MCF 10A (cell line): ENCODE measurements around the gene LIPI. TPM values are rescaled to one million over a fixed set of nuclear protein-coding genes. Genes with fewer than 3 reads are reported as not detected.

ENCODE experiments used
- BruUV-seq: library from RNA; stranded (reverse); fragments of 400-500 nt; replicated peaks from 2 replicates; lab custom pipeline; 2021; lab: Mats Ljungman, UMichigan
- CTCF ChIA-PET: fragments of 300-600 bp; sonication (Branson Sonifier 250); formaldehyde crosslinking; extraction: SDS; loops from one replicate; lab custom pipeline; 2021; ENCODE audit warnings: antibody characterized with exemption, inconsistent platforms; lab: Yijun Ruan, JAX
- POLR2A ChIA-PET: fragments of 300-600, 350-650 bp; sonication (Branson Sonifier 250); formaldehyde crosslinking; extraction: SDS; loops from one replicate; lab custom pipeline; 2020; ENCODE audit warnings: antibody characterized with exemption, inconsistent platforms; lab: Yijun Ruan, JAX
- DNase-seq: peaks from one replicate; pipeline ENCODE4 v3.0.0-alpha.2; 2018; ENCODE audit not compliant: unreplicated experiment
- H3K27ac Mint-ChIP-seq: one replicate; pipeline ENCODE4 v1.8.0; 2022; ENCODE audit warnings: mild to moderate bottlenecking, low read depth, mixed read lengths; ENCODE audit not compliant: unreplicated experiment
- H3K27me3 Mint-ChIP-seq: one replicate; pipeline ENCODE4 v1.8.0; 2022; ENCODE audit warnings: mixed read lengths; ENCODE audit not compliant: insufficient read depth, unreplicated experiment
- H3K36me3 Mint-ChIP-seq: one replicate; pipeline ENCODE4 v1.8.0; 2022; ENCODE audit warnings: mild to moderate bottlenecking, moderate library complexity, mixed read lengths; ENCODE audit not compliant: insufficient read depth, unreplicated experiment
- H3K4me1 Mint-ChIP-seq: one replicate; pipeline ENCODE4 v1.8.0; 2022; ENCODE audit warnings: mixed read lengths; ENCODE audit not compliant: insufficient read depth, unreplicated experiment
- H3K4me3 Mint-ChIP-seq: one replicate; pipeline ENCODE4 v1.8.0; 2022; ENCODE audit warnings: mild to moderate bottlenecking, moderate library complexity, mixed read lengths; ENCODE audit not compliant: unreplicated experiment
- H3K9me3 Mint-ChIP-seq: one replicate; pipeline ENCODE4 v1.8.0; 2022; ENCODE audit warnings: mixed read lengths; ENCODE audit not compliant: unreplicated experiment
- intact Hi-C: fragments of 100-400 bp; cut with micrococcal nuclease; formaldehyde crosslinking; loops from 2 replicates; pipeline ENCODE4 v1.14.1; 2022
- total RNA-seq: library from RNA; stranded (reverse); gene quantifications from 2 replicates; pipeline ENCODE4 v1.2.3, GENCODE V29; 2022
- TF ChIP-seq, protein P1 (sequence below): fragments of 200-600 bp; IDR thresholded peaks from one replicate; pipeline ENCODE4 v1.8.0; 2022; ENCODE audit warnings: antibody characterized with exemption, mild to moderate bottlenecking; ENCODE audit not compliant: unreplicated experiment

Gene LIPI
- total RNA-seq, 1 experiment from 2014 or later, result not detected

DNA sequence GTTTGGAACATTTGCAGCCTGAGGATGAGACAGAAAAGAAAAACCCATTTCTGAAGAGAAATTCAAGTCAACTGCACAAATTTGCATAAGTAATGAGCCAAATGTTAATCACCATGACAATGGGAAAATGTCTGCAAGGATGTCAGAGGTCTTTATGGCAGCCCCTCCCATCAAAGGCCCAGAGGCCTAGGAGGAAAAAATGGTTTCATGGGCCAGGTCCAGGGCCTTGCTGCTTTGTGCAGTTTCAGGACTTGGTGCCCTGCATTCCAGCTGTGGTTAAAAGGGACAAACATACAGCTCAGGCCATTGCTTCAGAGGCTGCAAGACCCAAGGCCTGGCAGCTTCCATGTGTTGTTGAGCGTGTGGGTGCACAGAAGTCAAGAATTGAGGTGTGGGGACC is 18.6 kb upstream of the LIPI start:
- Mint-ChIP-seq H3K4me3 (no peak overlapping the region), H3K36me3 (no peaks in the 10 kb centered on the region), H3K27me3 (no peaks in the 10 kb centered on the region), H3K9me3 (peaks cover 15% of the 10 kb centered on the region), H3K27ac (no peak overlapping the region), H3K4me1 (no peaks in the 10 kb centered on the region)
- intact Hi-C loops, result no loop called here
- no TSS peak for BruUV-seq
- ChIA-PET CTCF (no interaction called here), POLR2A (interaction anchor here (1.0 kb wide), 1 partner anchor 13 kb away, joined by 3 read pairs; no protein-coding TSS in a partner anchor)
- no peak for DNase-seq
- TF ChIP-seq, protein P1, sequence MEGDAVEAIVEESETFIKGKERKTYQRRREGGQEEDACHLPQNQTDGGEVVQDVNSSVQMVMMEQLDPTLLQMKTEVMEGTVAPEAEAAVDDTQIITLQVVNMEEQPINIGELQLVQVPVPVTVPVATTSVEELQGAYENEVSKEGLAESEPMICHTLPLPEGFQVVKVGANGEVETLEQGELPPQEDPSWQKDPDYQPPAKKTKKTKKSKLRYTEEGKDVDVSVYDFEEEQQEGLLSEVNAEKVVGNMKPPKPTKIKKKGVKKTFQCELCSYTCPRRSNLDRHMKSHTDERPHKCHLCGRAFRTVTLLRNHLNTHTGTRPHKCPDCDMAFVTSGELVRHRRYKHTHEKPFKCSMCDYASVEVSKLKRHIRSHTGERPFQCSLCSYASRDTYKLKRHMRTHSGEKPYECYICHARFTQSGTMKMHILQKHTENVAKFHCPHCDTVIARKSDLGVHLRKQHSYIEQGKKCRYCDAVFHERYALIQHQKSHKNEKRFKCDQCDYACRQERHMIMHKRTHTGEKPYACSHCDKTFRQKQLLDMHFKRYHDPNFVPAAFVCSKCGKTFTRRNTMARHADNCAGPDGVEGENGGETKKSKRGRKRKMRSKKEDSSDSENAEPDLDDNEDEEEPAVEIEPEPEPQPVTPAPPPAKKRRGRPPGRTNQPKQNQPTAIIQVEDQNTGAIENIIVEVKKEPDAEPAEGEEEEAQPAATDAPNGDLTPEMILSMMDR, result no peak

DNA sequence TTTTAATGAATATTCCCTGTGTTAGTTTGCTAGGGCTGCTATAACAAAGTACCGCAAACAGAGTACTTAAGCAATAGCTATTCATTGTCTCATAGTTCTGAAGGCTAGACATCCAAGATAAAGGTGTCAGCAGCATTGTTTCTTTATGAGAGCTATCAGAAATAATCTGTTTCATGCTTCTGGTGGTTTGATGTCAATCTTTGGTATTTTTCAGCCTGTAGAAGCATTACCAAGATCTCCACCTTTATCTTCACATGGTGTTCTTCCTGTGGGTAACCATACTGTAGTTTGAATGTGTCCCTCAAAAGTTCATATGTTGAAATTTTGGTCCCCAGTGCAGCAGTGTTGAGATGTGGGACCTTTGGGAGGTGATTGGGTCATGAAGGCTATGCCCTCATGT is 12.6 kb upstream of the LIPI start:
- CTCF ChIA-PET, result no interaction called here
- POLR2A ChIA-PET, result interaction anchor here (0.6 kb wide), 1 partner anchor 1229 kb away, joined by 5 read pairs; no protein-coding TSS in a partner anchor

DNA sequence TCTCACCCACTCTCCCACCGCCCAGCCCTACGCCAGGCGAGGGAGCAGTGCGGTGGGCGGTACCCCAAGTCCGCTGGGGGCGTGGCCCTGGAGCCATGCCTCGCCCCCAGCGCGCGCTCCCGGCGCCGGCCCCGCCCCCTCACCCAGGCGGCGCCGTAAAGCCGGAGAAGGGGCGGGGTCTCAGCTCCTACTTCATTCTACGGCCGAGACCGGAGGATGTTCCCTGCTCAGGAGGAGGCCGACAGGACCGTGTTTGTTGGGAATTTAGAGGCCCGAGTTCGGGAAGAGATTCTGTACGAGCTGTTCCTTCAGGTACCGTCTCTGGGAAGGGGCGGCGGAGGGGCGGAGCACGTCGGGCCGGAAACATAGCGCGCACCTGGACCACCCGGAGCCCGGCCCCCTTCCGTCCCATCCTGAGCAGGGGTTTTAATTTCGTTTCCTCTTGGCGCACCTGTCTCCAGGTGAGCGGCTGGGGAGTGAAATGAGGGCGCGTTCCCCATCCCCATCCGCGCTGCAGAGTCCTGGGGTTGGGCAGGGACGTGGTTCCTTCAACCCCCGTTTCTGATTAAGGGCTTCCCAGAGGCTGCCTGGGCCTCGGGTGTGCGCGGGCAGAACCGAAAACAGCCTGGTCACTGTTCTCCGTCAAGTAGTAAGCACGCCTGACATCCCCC is 5.4 kb upstream of the LIPI start, which contains the start of gene RBM11:
Gene RBM11, plus strand, starts transcription at position 187 of the 671 bp plus-strand sequence. Its CDS starts 30 bp downstream, at position 217.
- peak within 1 kb of the TSS; percentile 73 for H3K4me3 Mint-ChIP-seq
- no peaks in the 10 kb centered on the region for H3K4me1 Mint-ChIP-seq
- peak; percentile 83 for DNase-seq
- H3K9me3 Mint-ChIP-seq, result no peaks in the 10 kb centered on the region
- no peak within 1 kb of the TSS for H3K27ac Mint-ChIP-seq
- ChIA-PET CTCF (interaction anchor here (2.2 kb wide), 1 partner anchor 30 kb away, joined by 4 read pairs; no protein-coding TSS in a partner anchor), POLR2A (interaction anchor here (0.6 to 1.8 kb wide), 9 partner anchors 10 to 167 kb away, joined by 3 to 9 read pairs (median 3); partner anchors contain the start of gene HSPA13)
- H3K36me3 Mint-ChIP-seq, result no peaks in the 10 kb centered on the region
- peaks cover 24% of the 10 kb centered on the region for H3K27me3 Mint-ChIP-seq
- TSS peak; percentile 52 for BruUV-seq
- intact Hi-C loops, result no loop called here
- TF ChIP-seq, protein P1, result no peak

More for the DNA sequence above, 12.6 kb upstream of the LIPI start:
- intact Hi-C loops, result no loop called here
- TF ChIP-seq, protein P1, result no peak
- BruUV-seq, result no TSS peak
- no peaks in the 10 kb centered on the region for H3K4me1 Mint-ChIP-seq
- no peaks in the 10 kb centered on the region for H3K27me3 Mint-ChIP-seq
- no peak overlapping the region for H3K4me3 Mint-ChIP-seq
- DNase-seq, result no peak
- no peaks in the 10 kb centered on the region for H3K9me3 Mint-ChIP-seq
- H3K27ac Mint-ChIP-seq, result no peak overlapping the region
- no peaks in the 10 kb centered on the region for H3K36me3 Mint-ChIP-seq

DNA sequence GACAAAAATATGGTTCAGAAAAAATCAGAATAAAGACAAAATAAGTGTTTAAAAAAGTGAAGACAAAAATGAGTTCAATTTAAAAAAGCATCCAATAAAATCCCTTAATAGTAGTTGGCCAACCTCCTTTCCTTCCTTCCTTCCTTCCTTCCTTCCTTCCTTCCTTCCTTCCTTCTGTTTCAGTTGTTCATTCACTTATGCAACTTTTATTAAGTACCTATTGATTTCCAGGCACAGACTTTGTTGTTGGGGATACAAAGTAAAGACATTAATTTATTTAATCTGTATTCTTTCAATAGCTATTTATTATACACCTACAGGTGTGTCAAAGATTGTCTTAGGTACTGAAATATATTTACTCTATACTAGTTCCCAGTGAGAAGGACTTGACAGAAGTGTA is 2.4 kb upstream of the LIPI start:
- CTCF ChIA-PET, result interaction anchor here (0.6 kb wide), 1 partner anchor 579 kb away, joined by 4 read pairs; no protein-coding TSS in a partner anchor
- H3K9me3 Mint-ChIP-seq, result no peaks in the 10 kb centered on the region
- intact Hi-C loops, result no loop called here
- H3K27ac Mint-ChIP-seq, result no peak overlapping the region
- no TSS peak for BruUV-seq
- H3K36me3 Mint-ChIP-seq, result no peaks in the 10 kb centered on the region
- POLR2A ChIA-PET, result interaction anchor here (0.7 kb wide), 1 partner anchor 214 kb away, joined by 3 read pairs; no protein-coding TSS in a partner anchor
- TF ChIP-seq, protein P1, result no peak
- no peak for DNase-seq
- no peak overlapping the region for H3K4me3 Mint-ChIP-seq
- H3K4me1 Mint-ChIP-seq, result no peaks in the 10 kb centered on the region
- peaks cover 53% of the 10 kb centered on the region for H3K27me3 Mint-ChIP-seq
